GM12892 (cell line): Measurements from ENCODE around the gene CHKB.

ENCODE experiments used
- POLR2A ChIP-seq: IDR thresholded peaks from 2 replicates; pipeline ENCODE4 v1.6.1; 2011; ENCODE audit warnings: low read depth, low read length, control low read depth
- POLR2AphosphoS5 ChIP-seq: IDR thresholded peaks from 2 replicates; pipeline ENCODE4 v1.6.1; 2011; ENCODE audit warnings: low read depth, low read length, control low read depth

- TF ChIP-seq POLR2AphosphoS5, result no peak
- TF ChIP-seq POLR2A, result no peak
Observed at GRCh38 chr22:50604256-50605001, 21.8 kb upstream of the CHKB start.
